DMS153 treated with DMSO at 0.1 percent for 48 hours (cell line): ENCODE results near the gene GRXCR2.
"Not testable (repeated sequence)": the region's sequence is repeated elsewhere in the genome, so short reads cannot be mapped to it uniquely, and the experiment has no call there.

Experiments
- DNase-seq: peaks from one replicate; lab custom pipeline; 2025; ENCODE audit not compliant: unreplicated experiment; lab: John Stamatoyannopoulos, UW

The GRXCR2 gene

GRCh38 chr5:145872914-145873313 lies at the start of gene GRXCR2:
GRXCR2 (minus strand) TSS chr5:145873014; CDS start chr5:145872968, 46 bp downstream.
- DNase-seq: no peak

GRCh38 chr5:145922059-145922458 lies 49.2 kb upstream of the GRXCR2 start:
- no peak for DNase-seq

- no peak for DNase-seq
These were observed 48.4 kb upstream of the GRXCR2 start for GRCh38 chr5:145921211-145921610.

- no peak for DNase-seq
These were observed 47.9 kb upstream of the GRXCR2 start for GRCh38 chr5:145920542-145921210.

- DNase-seq: no peak
These were observed 46.6 kb upstream of the GRXCR2 start for GRCh38 chr5:145919413-145919812.

GRCh38 chr5:145918397-145918796 lies 45.6 kb upstream of the GRXCR2 start:
- DNase-seq: no peak

GRCh38 chr5:145917288-145917687 lies 44.5 kb upstream of the GRXCR2 start:
- no peak for DNase-seq

GRCh38 chr5:145915970-145916638 lies 43.3 kb upstream of the GRXCR2 start:
- DNase-seq: no peak

- no peak for DNase-seq
These were observed 40.9 kb upstream of the GRXCR2 start for GRCh38 chr5:145913701-145914100.

- DNase-seq: no peak
These were observed 39.8 kb upstream of the GRXCR2 start for GRCh38 chr5:145912594-145912993.

- DNase-seq: no peak
These were observed 39.2 kb upstream of the GRXCR2 start for GRCh38 chr5:145912019-145912418.

- DNase-seq: no peak
These were observed 38.4 kb upstream of the GRXCR2 start for GRCh38 chr5:145911164-145911563.

- no peak for DNase-seq
These were observed 35.6 kb upstream of the GRXCR2 start for GRCh38 chr5:145908206-145908960.

- no peak for DNase-seq
These were observed 33.6 kb upstream of the GRXCR2 start for GRCh38 chr5:145906401-145906800.

- no peak for DNase-seq
These were observed 31.9 kb upstream of the GRXCR2 start for GRCh38 chr5:145904743-145905142.

- no peak for DNase-seq
These were observed 31.1 kb upstream of the GRXCR2 start for GRCh38 chr5:145903867-145904266.

GRCh38 chr5:145903113-145903512 lies 30.3 kb upstream of the GRXCR2 start:
- DNase-seq: no peak

GRCh38 chr5:145902421-145902820 lies 29.6 kb upstream of the GRXCR2 start:
- no peak for DNase-seq

- no peak for DNase-seq
These were observed 25.4 kb upstream of the GRXCR2 start for GRCh38 chr5:145898171-145898570.

GRCh38 chr5:145891378-145891777 lies 18.6 kb upstream of the GRXCR2 start:
- DNase-seq: not testable (repeated sequence)

GRCh38 chr5:145889611-145890010 lies 16.8 kb upstream of the GRXCR2 start:
- no peak for DNase-seq

- DNase-seq: no peak
These were observed 15.3 kb upstream of the GRXCR2 start for GRCh38 chr5:145887976-145888574.
